ENCODE data around the gene RABEP2. TPM values are rescaled to one million over a fixed set of nuclear protein-coding genes. Genes with fewer than 3 reads are reported as not detected.
"Not testable (repeated sequence)": the region's sequence is repeated elsewhere in the genome, so short reads cannot be mapped to it uniquely, and the experiment has no call there.

Gene RABEP2
- total and polyA plus RNA-seq, 5 experiments from 2014 or later = 2.8 to 35.7 (median 6.5) TPM

DNA sequence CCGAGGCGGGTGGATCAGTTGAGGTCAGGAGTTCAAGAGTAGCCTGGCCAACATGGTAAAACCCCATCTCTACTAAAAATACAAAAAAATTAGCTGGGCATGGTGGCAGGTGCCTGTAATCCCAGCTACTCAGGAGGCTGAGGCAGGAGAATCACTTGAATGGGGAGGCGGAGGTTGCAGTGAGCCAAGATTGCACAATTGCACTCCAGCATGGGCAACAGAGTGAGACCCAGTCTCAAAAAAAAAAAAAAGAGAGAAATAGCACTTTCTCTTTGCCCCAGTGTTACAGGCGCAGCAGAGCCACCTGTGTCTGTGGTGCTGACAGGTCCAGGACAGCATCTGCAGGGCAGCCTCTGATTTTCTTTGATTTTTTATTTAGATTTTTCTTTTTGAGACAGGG lies 43.5 kb downstream of the RABEP2 start:
- H3K4me3 Mint-ChIP-seq = peak overlapping the region in 7 of 10 donors; percentile 28 to 87 (median 75)
- H3K9me3 Mint-ChIP-seq, DNase-seq, H3K36me3 Mint-ChIP-seq, POLR2A ChIA-PET, ATAC-seq: not testable (repeated sequence)
- peaks cover 7 to 18% (median 15%) of the 10 kb centered on the region in 4 donors for H3K4me1 Mint-ChIP-seq
- peaks cover 4 to 13% (median 11%) of the 10 kb centered on the region in 5 donors for H3K27me3 Mint-ChIP-seq
- peak overlapping the region in 1 of 10 donors; percentile 53 for H3K27ac Mint-ChIP-seq

DNA sequence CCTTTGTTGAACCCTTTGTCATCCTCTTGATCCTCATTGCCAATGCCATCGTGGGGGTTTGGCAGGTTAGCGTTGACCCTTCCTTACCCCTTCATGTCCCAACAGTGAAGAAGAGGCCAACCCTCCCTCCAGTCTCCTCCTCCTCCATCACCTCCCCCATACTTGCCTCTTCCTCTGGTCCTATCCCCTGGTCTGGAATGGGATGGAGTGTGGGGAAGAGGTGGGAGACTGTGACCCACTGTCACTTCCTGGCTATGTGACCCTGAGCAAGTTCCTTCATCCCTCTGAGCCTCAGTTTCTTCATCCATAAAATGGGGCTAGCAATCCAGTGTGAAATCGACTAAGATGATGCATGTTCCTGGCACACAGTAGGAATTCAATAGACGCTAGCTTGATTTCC lies 44.1 kb downstream of the RABEP2 start:
- ATAC-seq = no peak
- H3K36me3 Mint-ChIP-seq = no peaks in the 10 kb centered on the region
- POLR2A ChIA-PET = interaction anchor here (2.5 kb wide), 1 partner anchor 18 kb away, joined by 22 read pairs; the partner anchor contains the start of gene SH2B1

DNA sequence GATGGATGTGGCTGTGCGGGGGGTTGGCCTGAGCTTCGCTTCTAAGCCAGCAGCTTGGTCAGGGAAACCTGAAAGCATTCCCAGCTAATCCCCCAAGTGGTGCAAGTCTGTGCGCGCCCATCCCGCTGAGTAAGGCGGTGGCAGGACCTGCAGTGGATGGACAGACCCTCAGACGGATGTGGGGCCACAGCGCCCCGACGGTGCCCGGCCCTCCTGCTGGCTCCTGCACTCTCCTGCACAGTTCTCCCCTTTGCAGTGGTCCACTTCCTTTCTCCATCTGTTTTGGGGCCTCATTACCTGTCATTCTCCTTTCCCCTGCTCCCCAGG lies 44.5 kb downstream of the RABEP2 start:
- H3K36me3 Mint-ChIP-seq = no peaks in the 10 kb centered on the region
- POLR2A ChIA-PET = interaction anchor here (0.5 to 2.5 kb wide), 3 partner anchors 9 to 44 kb away, joined by 3 to 22 read pairs (median 8); partner anchors contain the start of genes RABEP2 and SH2B1
- H3K9me3 Mint-ChIP-seq = no peaks in the 10 kb centered on the region
- peaks cover 4 to 13% (median 11%) of the 10 kb centered on the region in 5 donors for H3K27me3 Mint-ChIP-seq
- peak overlapping the region in 3 of 10 donors; percentile 53 to 81 (median 81) for H3K27ac Mint-ChIP-seq
- ATAC-seq (no peak), DNase-seq (no peak)
- peak overlapping the region; percentile 66 to 89 (median 76) for H3K4me3 Mint-ChIP-seq
- H3K4me1 Mint-ChIP-seq = peaks cover 7 to 18% (median 15%) of the 10 kb centered on the region in 4 donors

More for the DNA sequence above, 44.1 kb downstream of the RABEP2 start:
- no peaks in the 10 kb centered on the region for H3K9me3 Mint-ChIP-seq
- peaks cover 7 to 18% (median 15%) of the 10 kb centered on the region in 4 donors for H3K4me1 Mint-ChIP-seq
- H3K4me3 Mint-ChIP-seq = peak overlapping the region; percentile 66 to 89 (median 76)
- H3K27ac Mint-ChIP-seq = peak overlapping the region in 3 of 10 donors; percentile 53 to 81 (median 81)
- DNase-seq = no peak
- peaks cover 4 to 13% (median 11%) of the 10 kb centered on the region in 5 donors for H3K27me3 Mint-ChIP-seq

DNA sequence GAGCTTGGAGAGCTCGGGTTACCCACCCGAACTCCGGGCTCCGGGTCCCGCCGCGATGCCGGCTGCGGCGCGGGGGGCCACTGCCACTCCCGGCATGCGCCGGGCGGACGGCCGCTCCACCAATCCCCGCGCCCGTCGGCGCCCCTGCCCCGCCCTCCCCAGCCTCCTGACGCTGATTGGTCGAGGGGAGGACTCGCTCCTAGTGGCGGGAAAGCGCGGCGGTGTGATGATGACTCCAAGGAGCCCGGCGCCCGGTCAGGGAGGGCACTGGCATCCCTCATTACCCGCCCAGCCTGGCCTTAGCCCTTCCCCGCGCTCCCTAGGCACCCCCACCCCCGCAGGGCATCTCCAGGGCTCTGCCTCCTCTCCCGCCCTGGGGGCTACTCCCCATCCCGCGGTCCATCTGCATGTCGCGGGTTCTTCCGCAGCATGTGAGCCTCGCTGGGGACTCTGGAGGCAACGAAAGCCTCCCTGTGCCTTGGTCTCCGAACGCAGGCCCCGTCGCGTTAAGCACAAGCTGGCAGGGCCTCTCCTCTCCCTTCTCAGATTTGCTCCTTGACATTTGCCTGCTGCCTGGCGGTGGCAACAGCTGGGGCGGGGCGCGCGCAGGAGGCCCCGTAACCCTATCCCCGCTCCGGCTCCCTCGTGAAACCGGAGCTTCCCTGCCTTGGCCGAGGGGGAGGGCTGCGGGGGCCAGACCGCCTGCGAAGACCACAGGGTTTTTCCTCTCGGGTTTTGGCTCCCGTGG lies 45.0 kb downstream of the RABEP2 start:
- ATAC-seq (peak; percentile 98), DNase-seq (peak; percentile 71 to 94 (median 83))
- H3K4me3 Mint-ChIP-seq = peak overlapping the region; percentile 67 to 92 (median 87)
- H3K4me1 Mint-ChIP-seq = peaks cover 7 to 18% (median 15%) of the 10 kb centered on the region in 4 donors
- POLR2A ChIA-PET = interaction anchor here (0.5 to 2.5 kb wide), 7 partner anchors 9 to 257 kb away, joined by 3 to 22 read pairs (median 7); partner anchors contain the start of genes ATXN2L, RABEP2, SH2B1 and TUFM
- H3K9me3 Mint-ChIP-seq = no peaks in the 10 kb centered on the region
- peaks cover 0 to 4% (median 0%) of the 10 kb centered on the region in 3 donors for H3K36me3 Mint-ChIP-seq
- peak overlapping the region in 4 of 10 donors; percentile 53 to 86 (median 65) for H3K27ac Mint-ChIP-seq
- peaks cover 4 to 13% (median 11%) of the 10 kb centered on the region in 5 donors for H3K27me3 Mint-ChIP-seq

DNA sequence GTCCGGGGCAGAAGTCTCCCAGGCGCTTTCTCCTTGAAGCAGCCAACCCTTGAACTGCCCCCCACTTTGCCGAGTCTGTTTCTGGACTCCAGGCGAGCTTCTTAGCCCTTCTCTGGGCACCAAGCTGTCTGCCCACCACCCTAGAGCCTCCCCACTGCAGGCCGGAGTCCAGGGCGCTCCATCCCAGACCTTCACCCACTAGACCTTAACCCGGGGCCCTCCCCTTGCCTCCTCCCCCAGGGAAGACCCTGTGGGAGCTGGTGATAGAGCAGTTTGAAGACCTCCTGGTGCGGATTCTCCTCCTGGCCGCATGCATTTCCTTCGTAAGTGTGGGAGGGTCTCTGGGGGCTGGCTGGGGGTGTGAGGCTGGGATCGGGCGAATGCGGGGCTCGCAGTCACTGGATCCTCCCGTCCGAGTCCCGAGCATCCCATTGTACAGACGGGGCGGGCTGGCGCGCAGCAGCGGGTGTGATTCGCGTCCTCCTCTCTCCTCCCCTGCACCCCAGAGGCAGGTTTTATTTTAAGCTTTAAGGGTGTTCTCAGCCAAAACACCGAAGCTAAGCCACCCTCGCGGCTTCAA lies 45.7 kb downstream of the RABEP2 start:
- ATAC-seq (peak; percentile 47 to 54), DNase-seq (no peak)
- peak overlapping the region in 6 of 10 donors; percentile 53 to 91 (median 80) for H3K27ac Mint-ChIP-seq
- peaks cover 4 to 13% (median 11%) of the 10 kb centered on the region in 5 donors for H3K27me3 Mint-ChIP-seq
- POLR2A ChIA-PET = interaction anchor here (0.6 to 2.5 kb wide), 8 partner anchors 14 to 256 kb away, joined by 3 to 22 read pairs (median 6); partner anchors contain the start of genes ATXN2L, RABEP2, SH2B1 and TUFM
- H3K4me1 Mint-ChIP-seq = peaks cover 7 to 18% (median 15%) of the 10 kb centered on the region in 4 donors
- H3K36me3 Mint-ChIP-seq = peaks cover 0 to 4% (median 0%) of the 10 kb centered on the region in 3 donors
- no peaks in the 10 kb centered on the region for H3K9me3 Mint-ChIP-seq
- H3K4me3 Mint-ChIP-seq = peak overlapping the region; percentile 67 to 92 (median 87)

DNA sequence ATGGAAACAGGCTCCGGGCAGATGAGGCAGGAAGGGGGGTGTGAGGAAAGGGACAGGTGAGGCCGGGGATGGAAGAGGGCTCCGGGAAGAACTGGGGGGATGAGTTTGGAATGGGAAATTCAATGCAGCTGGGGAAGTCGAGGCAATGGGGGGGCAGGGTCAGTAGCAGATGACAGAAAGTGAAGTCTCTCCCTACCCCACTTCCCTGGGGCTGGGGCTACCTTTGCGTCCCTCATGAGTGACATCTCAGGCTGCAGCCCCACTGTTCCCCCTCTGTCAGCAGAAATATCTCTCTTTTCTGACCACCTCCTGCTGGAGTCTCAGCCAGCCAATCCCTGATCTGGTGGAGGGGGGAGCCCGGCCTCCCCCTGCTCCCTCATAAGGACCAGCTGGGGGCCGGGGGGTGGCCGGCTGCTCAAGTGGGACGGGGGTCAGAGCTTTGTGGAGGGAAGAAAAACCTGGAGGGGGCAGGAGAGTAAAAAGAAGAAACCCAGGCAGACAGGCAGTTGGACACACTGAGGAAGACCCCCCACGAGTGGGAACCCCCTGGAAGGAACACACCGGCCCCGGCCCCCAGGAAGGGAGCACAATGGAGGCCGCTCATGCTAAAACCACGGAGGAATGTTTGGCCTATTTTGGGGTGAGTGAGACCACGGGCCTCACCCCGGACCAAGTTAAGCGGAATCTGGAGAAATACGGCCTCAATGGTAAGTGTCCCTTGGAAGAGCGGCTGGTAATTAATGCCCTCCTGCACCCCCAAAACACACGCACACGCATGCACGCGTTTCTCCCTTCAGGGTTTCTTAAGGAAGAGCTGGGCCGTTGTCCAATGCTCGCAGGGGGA lies 46.7 kb downstream of the RABEP2 start, which contains the start of gene ATP2A1:
ATP2A1 (plus strand) TSS at position 406 of the 844 bp plus-strand sequence; CDS start at position 590, 184 bp downstream.
- POLR2A ChIA-PET = interaction anchor here (0.5 to 2.5 kb wide), 7 partner anchors 13 to 255 kb away, joined by 3 to 22 read pairs (median 3); partner anchors contain the start of genes ATXN2L, SH2B1 and TUFM

DNA sequence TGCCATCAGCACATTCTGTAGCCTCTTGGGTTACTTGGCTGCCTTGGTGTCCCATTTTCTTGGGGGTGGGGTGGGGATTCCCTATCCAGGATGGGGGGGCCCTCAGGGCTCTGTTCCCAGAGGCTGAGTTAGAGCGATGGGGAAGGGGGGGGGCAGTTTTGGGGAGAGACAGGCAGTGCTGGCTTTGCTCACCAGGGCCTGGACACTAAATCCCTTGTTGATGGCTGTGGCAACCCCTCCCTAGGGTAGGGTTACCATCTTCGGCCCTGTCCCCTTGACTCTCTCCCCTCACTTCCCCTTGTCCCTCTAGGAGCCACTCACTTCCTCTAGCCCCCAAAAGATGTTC lies 47.4 kb downstream of the RABEP2 start:
- DNase-seq (no peak), ATAC-seq (no peak)
- peak overlapping the region in 1 of 10 donors; percentile 34 for H3K27ac Mint-ChIP-seq
- H3K4me1 Mint-ChIP-seq = peaks cover 7 to 18% (median 15%) of the 10 kb centered on the region in 4 donors
- no peaks in the 10 kb centered on the region for H3K9me3 Mint-ChIP-seq
- peaks cover 0 to 10% (median 0%) of the 10 kb centered on the region in 3 donors for H3K36me3 Mint-ChIP-seq
- H3K4me3 Mint-ChIP-seq = peak overlapping the region in 5 of 10 donors; percentile 11 to 67 (median 23)
- POLR2A ChIA-PET = interaction anchor here (1.3 kb wide), 1 partner anchor 15 kb away, joined by 3 read pairs; no protein-coding TSS in a partner anchor
- peaks cover 4 to 11% (median 9%) of the 10 kb centered on the region in 5 donors for H3K27me3 Mint-ChIP-seq

More for the DNA sequence above, 46.7 kb downstream of the RABEP2 start, which contains the start of gene ATP2A1:
- Mint-ChIP-seq H3K27me3 (peaks cover 4 to 11% (median 9%) of the 10 kb centered on the region in 5 donors), H3K9me3 (no peaks in the 10 kb centered on the region), H3K4me3 (peak within 1 kb of the TSS; percentile 67 to 92 (median 87)), H3K27ac (peak within 1 kb of the TSS in 7 of 10 donors; percentile 34 to 86 (median 53)), H3K4me1 (peaks cover 7 to 18% (median 15%) of the 10 kb centered on the region in 4 donors), H3K36me3 (peaks cover 0 to 6% (median 0%) of the 10 kb centered on the region in 3 donors)
- DNase-seq = no peak
- ATAC-seq = no peak

DNA sequence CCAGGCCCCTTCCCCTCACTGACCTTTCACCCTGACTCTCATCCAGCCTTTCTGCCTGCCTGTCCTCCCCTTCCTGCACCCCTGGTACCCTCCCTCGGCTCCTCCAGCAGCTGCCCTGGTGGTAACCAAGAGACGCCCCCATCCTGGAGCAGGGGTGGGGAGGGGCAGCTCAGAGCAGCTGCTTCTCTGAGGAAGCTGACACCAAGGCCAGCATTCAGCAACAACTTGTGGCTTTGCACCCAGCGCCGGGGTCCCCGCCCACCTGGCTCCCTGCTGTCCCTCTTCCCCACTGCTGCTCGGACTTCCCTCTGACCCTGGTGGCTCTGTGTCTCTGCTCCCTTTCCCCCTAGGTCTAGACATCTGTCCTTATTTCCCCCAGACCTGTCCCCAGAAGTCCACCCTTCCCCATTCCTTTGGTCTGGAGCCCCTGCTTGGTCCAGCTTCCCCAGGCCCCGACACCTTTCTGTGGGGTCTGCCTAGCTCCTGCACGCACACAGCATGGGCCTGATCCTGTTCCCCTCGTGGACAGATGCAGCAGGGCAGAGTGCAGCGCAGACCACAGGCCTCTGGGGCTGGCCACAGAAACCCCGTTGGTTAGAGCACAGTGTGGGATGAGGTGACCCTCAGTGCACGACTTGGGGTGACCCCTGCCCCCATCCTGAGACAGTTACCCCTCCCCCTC lies 47.9 kb downstream of the RABEP2 start:
- Mint-ChIP-seq H3K27me3 (peaks cover 4 to 11% (median 7%) of the 10 kb centered on the region in 5 donors), H3K4me3 (no peak overlapping the region), H3K27ac (peak overlapping the region in 1 of 10 donors; percentile 34), H3K9me3 (no peaks in the 10 kb centered on the region), H3K36me3 (peaks cover 0 to 10% (median 0%) of the 10 kb centered on the region in 3 donors), H3K4me1 (peaks cover 7 to 20% (median 15%) of the 10 kb centered on the region in 4 donors)
- no peak for DNase-seq
- no peak for ATAC-seq
- POLR2A ChIA-PET = interaction anchor here (1.3 kb wide), 1 partner anchor 15 kb away, joined by 3 read pairs; no protein-coding TSS in a partner anchor

DNA sequence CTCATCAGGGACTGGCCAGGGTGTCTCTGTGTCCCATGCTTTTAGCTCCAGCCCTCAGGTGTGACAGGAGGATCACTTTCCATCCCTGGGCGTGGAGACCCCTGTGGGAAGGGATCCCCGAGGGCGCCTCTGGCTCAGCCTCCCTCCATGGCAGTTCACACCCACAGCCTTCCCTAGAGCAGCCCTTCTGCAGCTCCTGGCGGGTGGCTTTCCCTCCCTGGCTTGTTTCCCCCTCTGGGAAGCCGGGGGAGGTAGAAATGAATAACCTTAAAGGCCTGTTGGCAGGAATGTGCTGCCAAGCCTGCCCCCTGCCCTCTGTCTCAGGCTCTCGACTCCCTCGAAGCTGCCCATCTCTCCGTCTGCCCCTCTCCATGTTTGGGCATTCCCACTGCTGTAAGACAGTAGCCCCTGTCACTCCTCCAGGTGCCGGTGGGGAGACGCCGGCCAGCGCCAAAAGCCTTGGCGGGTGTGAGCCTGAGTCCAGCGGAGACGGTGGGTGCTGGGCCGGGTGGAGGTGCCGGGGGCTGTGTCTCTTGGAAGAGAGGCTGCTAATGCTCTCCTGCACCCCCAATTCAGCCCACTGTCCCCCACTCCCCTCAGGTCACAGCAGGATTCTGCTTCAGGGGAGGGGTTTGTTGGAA lies 48.9 kb downstream of the RABEP2 start:
- Mint-ChIP-seq H3K9me3 (no peaks in the 10 kb centered on the region), H3K4me1 (peaks cover 7 to 18% (median 13%) of the 10 kb centered on the region in 4 donors), H3K27ac (peak overlapping the region in 1 of 10 donors; percentile 52), H3K36me3 (peaks cover 0 to 13% (median 0%) of the 10 kb centered on the region in 3 donors), H3K4me3 (no peak overlapping the region), H3K27me3 (peaks cover 2 to 6% (median 5%) of the 10 kb centered on the region in 5 donors)
- DNase-seq (no peak), ATAC-seq (no peak)
- POLR2A ChIA-PET = interaction anchor here (1.3 to 1.7 kb wide), 2 partner anchors 13 to 14 kb away, joined by 3 to 5 read pairs; partner anchors contain the start of gene SH2B1

DNA sequence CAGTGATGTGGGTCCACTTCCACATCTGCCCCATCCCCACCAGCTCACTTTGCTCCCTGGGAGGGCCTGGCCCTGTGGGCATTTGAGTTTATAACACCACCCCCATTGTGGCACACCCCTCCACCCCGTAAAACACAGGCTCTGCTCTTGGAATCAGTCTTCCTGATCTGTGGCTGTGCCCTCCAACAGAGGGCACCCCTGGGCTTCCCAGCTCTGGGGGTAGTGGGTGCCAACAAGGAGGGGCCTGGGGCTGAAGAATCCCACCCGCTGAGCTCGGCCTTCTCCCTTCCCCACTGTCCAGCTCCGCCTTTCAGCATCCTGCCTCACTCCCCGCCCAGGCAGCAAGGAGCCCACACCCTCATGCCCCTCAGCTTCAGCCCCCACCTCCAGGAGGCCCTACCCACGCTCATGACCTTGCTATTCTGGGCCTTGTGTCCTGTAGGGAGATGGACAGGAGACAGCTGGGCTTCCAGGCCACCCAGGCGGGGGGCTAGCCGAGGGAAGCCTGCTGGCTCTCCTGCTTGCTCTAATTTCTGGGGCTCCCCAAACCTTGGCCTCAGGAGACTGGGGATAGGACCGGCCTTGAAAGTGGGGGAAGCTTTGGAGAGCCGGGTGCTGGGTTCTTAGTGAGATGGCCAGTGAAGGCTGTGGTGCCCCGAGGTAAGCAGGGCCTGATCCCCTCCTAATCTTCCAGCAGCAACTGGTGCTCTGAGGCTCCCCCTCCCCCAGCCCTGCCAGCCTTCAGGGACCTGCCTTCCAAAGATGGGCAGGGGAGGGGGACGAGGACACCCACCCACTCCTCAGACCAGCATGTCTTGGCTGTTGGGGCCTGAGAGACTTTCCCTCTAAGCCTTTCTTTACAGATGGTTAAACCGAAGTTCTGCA lies 49.7 kb downstream of the RABEP2 start:
- no peak overlapping the region for H3K4me3 Mint-ChIP-seq
- peaks cover 0 to 20% (median 0%) of the 10 kb centered on the region in 3 donors for H3K36me3 Mint-ChIP-seq
- POLR2A ChIA-PET = interaction anchor here (0.6 to 1.7 kb wide), 6 partner anchors 12 to 1774 kb away, joined by 3 to 8 read pairs (median 4); partner anchors contain the start of gene SH2B1
- peaks cover 4 to 15% (median 8%) of the 10 kb centered on the region in 4 donors for H3K4me1 Mint-ChIP-seq
- no peak overlapping the region for H3K27ac Mint-ChIP-seq
- ATAC-seq (no peak), DNase-seq (no peak)
- H3K27me3 Mint-ChIP-seq = no peaks in the 10 kb centered on the region
- H3K9me3 Mint-ChIP-seq = no peaks in the 10 kb centered on the region

All from naive thymus-derived CD8-positive, alpha-beta T cell (primary cell).